ENCODE data around the gene CPNE8. TPM values are rescaled to one million over a fixed set of nuclear protein-coding genes. Genes with fewer than 3 reads are reported as not detected.

Gene CPNE8
- total RNA-seq, 6 experiments from 2014 or later = 8.6 to 21.1 (median 16.3) TPM

DNA sequence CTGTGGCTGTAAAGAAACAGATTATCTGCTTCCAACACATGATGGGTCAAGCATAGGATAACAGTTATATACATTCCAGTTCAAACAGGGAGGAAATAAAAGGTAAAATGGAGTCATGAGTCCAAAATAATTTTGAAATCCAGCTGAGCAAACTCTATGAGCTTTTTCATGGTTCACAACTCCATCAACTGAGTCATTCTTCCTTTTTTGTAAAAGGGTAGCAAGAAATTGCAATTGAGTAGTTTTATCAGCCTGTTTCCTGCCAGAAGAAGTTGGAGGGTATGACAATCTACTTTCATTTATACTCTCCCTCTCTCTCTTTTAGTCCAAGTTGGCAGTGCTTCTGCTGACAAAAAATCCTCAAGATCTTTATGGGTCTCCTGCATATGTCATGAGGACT, 95.6 kb downstream of the CPNE8 start:
- ATAC-seq (no peak), DNase-seq (no peak)
- peaks cover 0 to 2% (median 0%) of the 10 kb centered on the region in 4 donors for H3K36me3 ChIP-seq
- H3K4me1 ChIP-seq = no peaks in the 10 kb centered on the region
- H3K9me3 ChIP-seq = no peaks in the 10 kb centered on the region
- intact Hi-C loops (cut with DNase I) = no loop called here
- no peak for TF ChIP-seq POLR2A (IDR thresholded peaks at IDR 0.05)
- TF ChIP-seq, protein P1, sequence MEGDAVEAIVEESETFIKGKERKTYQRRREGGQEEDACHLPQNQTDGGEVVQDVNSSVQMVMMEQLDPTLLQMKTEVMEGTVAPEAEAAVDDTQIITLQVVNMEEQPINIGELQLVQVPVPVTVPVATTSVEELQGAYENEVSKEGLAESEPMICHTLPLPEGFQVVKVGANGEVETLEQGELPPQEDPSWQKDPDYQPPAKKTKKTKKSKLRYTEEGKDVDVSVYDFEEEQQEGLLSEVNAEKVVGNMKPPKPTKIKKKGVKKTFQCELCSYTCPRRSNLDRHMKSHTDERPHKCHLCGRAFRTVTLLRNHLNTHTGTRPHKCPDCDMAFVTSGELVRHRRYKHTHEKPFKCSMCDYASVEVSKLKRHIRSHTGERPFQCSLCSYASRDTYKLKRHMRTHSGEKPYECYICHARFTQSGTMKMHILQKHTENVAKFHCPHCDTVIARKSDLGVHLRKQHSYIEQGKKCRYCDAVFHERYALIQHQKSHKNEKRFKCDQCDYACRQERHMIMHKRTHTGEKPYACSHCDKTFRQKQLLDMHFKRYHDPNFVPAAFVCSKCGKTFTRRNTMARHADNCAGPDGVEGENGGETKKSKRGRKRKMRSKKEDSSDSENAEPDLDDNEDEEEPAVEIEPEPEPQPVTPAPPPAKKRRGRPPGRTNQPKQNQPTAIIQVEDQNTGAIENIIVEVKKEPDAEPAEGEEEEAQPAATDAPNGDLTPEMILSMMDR (IDR thresholded peaks at IDR 0.05) = no peak
- no peak overlapping the region for H3K4me3 ChIP-seq
- no peak overlapping the region for H3K27ac ChIP-seq
- H3K27me3 ChIP-seq = no peaks in the 10 kb centered on the region

DNA sequence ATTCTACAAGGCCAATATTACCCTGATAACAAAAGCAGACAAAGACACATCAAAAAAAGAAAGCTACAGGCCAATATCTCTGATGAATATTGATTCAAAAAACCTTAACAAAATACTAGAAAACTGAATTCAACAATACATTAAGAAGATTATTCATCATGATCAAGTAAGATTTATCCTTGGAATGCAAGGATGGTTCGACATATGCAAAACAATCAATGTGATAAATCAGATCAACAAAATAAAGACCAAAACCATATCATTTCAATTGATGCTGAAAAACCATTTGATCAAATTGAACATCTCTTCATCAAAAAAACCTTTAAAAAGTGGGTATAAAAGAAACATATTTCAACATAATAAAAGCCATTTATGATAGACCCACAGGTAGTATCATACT, 117.3 kb downstream of the CPNE8 start:
- Histone ChIP-seq H3K4me3 (no peak overlapping the region), H3K4me1 (no peaks in the 10 kb centered on the region), H3K27me3 (no peaks in the 10 kb centered on the region), H3K9me3 (no peaks in the 10 kb centered on the region), H3K36me3 (no peaks in the 10 kb centered on the region), H3K27ac (no peak overlapping the region)
- ATAC-seq (no peak), DNase-seq (no peak)
- WGBS (ENCODE audit: insufficient coverage, low coverage, low lambda C conversion rate, missing lambda C conversion rate) = 82% methylated on average over 1 of the region's 1 CpG
- no peak for TF ChIP-seq POLR2A (IDR thresholded peaks at IDR 0.05)
- TF ChIP-seq, protein P1 (IDR thresholded peaks at IDR 0.05) = no peak
- intact Hi-C loops (cut with DNase I) = no loop called here

DNA sequence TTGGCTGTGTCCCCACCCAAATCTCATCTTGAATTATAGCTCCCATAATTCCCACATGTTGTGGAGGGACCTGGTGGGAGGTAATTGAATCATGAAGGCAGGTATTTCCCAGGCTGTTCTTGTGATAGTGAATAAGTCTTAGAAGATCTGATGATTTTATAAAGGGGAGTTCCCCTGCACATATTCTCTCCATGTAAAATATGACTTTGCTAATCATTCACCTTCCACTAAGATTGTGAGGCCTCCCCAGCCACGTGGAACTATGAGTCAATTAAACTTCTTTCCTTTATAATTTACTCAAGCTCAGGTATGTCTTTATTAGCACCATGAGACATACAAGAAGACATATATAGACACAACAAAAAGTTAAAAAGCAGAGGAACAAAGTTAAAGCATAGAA, 120.0 kb downstream of the CPNE8 start:
- H3K4me1 ChIP-seq = no peaks in the 10 kb centered on the region
- H3K27me3 ChIP-seq = no peaks in the 10 kb centered on the region
- 42% methylated on average over 1 of the region's 1 CpG for WGBS (ENCODE audit: insufficient coverage, low coverage, low lambda C conversion rate, missing lambda C conversion rate)
- no peak overlapping the region for H3K4me3 ChIP-seq
- no peaks in the 10 kb centered on the region for H3K9me3 ChIP-seq
- no peak overlapping the region for H3K27ac ChIP-seq
- DNase-seq = no peak
- no peak for ATAC-seq
- intact Hi-C loops (cut with DNase I) = no loop called here
- TF ChIP-seq, protein P1 (IDR thresholded peaks at IDR 0.05) = no peak
- no peak for TF ChIP-seq POLR2A (IDR thresholded peaks at IDR 0.05)
- H3K36me3 ChIP-seq = no peaks in the 10 kb centered on the region

DNA sequence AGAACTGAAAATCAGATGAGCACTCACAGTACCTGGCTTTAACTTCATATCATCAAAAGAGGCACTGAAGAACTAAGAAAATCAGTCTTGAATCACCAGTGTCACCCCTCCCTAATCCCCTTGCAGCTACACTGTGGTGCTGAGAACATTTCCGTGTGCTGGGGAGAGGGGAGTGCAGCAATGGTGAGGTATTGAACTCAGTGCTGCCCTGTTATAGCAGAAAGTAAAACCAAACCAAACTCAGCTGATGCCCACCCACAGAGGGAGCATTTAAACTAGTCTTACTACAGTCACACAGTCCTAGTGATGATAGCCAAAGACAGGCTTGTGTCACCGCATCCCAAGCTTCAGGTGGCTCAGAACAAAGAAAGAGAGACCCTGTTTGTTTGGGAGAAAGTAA, 122.1 kb downstream of the CPNE8 start:
- Histone ChIP-seq H3K36me3 (no peaks in the 10 kb centered on the region), H3K4me1 (no peaks in the 10 kb centered on the region), H3K4me3 (no peak overlapping the region), H3K27me3 (no peaks in the 10 kb centered on the region), H3K9me3 (no peaks in the 10 kb centered on the region), H3K27ac (no peak overlapping the region)
- WGBS (ENCODE audit: insufficient coverage, low coverage, low lambda C conversion rate, missing lambda C conversion rate) = 40% methylated on average over 2 of the region's 2 CpGs
- ATAC-seq = no peak
- intact Hi-C loops (cut with DNase I) = no loop called here
- no peak for DNase-seq
- TF ChIP-seq, protein P1 (IDR thresholded peaks at IDR 0.05) = no peak
- TF ChIP-seq POLR2A (IDR thresholded peaks at IDR 0.05) = no peak

DNA sequence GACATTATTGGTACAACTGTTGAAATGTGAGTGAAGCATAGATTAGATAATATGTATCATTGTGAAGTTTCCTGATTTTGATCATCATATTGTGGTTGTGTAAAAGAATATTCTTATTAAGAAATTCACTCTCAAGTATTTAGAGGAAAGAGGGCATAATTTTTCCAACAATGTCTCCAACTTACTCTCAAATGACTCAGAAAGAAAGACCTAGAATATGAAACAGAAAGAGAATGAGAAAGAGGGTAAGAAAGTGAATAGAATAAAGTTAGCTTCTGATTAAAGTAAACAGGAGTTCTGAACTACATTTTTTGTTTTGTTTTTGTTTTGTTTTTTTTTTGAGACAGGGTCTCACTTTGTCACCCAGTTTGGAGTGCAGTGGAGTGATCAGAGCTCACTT, 123.0 kb downstream of the CPNE8 start:
- H3K4me3 ChIP-seq = no peak overlapping the region
- no peaks in the 10 kb centered on the region for H3K27me3 ChIP-seq
- DNase-seq (no peak), ATAC-seq (no peak)
- no peaks in the 10 kb centered on the region for H3K9me3 ChIP-seq
- H3K27ac ChIP-seq = no peak overlapping the region
- intact Hi-C loops (cut with DNase I) = no loop called here
- TF ChIP-seq POLR2A (IDR thresholded peaks at IDR 0.05) = no peak
- TF ChIP-seq, protein P1 (IDR thresholded peaks at IDR 0.05) = no peak
- H3K4me1 ChIP-seq = no peaks in the 10 kb centered on the region
- H3K36me3 ChIP-seq = no peaks in the 10 kb centered on the region
